Right lobe of liver (tissue), 4 donors: ENCODE data around the gene FCGBP.

Source experiments
- POLR2A ChIP-seq: fragments of 450-650 bp; IDR thresholded peaks from one replicate; pipeline ENCODE4 v1.6.1; 2017; ENCODE audit warnings: antibody characterized with exemption, mild to moderate bottlenecking
- TF ChIP-seq, protein P1 (sequence below), 4 donors: fragments of 200-600 bp in 3 of 4; fragments of 450-650 bp in 1 of 4; IDR thresholded peaks; one replicate each; pipeline versions ENCODE4 v1.5.1 to v1.8.0; 2016 to 2022; ENCODE audit warnings: antibody characterized with exemption in 4 of 4, mild to moderate bottlenecking in 2 of 4
- donor health status: DM: no; HTN: no; CAD: no.
- donor health status: DM: no; HTN: no; CAD: no.
- donor health status: DM: no; HTN: yes; CAD: no.

DNA sequence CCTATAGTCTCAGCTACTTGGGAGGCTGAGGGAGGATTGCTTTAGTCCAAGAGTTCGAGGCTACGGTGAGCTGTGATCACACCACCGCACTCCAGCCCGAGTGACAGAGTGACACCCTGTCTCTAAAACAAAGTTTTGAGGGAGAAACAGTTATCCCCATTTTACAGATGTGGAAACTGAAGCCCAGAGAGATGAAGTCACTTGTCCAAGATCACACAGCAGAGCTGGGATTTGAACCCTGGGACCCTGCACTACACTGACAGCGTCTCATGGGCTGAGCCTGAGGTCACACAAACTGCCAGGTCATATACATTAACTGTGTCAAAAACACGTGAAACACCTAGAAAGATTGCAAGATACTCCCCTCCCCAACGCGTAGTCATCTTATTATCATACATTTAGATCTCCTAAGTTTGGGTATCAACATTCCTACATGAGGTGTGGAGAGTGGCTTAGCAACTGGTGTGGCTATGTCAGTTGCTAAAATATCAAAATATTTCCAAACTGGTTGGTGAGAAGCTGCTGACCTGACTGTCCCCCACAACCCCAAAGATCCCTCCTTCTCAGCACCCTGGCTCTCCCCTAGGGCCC, 8.2 kb downstream of the FCGBP start:
- TF ChIP-seq, protein P1, sequence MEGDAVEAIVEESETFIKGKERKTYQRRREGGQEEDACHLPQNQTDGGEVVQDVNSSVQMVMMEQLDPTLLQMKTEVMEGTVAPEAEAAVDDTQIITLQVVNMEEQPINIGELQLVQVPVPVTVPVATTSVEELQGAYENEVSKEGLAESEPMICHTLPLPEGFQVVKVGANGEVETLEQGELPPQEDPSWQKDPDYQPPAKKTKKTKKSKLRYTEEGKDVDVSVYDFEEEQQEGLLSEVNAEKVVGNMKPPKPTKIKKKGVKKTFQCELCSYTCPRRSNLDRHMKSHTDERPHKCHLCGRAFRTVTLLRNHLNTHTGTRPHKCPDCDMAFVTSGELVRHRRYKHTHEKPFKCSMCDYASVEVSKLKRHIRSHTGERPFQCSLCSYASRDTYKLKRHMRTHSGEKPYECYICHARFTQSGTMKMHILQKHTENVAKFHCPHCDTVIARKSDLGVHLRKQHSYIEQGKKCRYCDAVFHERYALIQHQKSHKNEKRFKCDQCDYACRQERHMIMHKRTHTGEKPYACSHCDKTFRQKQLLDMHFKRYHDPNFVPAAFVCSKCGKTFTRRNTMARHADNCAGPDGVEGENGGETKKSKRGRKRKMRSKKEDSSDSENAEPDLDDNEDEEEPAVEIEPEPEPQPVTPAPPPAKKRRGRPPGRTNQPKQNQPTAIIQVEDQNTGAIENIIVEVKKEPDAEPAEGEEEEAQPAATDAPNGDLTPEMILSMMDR (IDR thresholded peaks at IDR 0.05): no peak
- TF ChIP-seq POLR2A: no peak
